ENCODE data around the gene RPS15A. TPM values are rescaled to one million over a fixed set of nuclear protein-coding genes. Genes with fewer than 3 reads are reported as not detected.

RPS15A gene
- polyA plus RNA-seq, 1 experiment: 2,792 TPM

- CTCF ChIA-PET: interaction anchor here (1.2 to 3.4 kb wide), 3 partner anchors 10 to 29 kb away, joined by 4 to 44 read pairs (median 5); partner anchors contain the start of gene RPS15A
- DNase-seq (ENCODE audit: low read depth): no peak
- H3K27me3 ChIP-seq (ENCODE audit: control insufficient read depth, insufficient read depth, low read length): no peaks in the 10 kb centered on the region
- peak overlapping the region; percentile 93 for H3K4me3 ChIP-seq (ENCODE audit: low read depth, low read length)
- H3K36me3 ChIP-seq (ENCODE audit: control insufficient read depth, insufficient read depth, low read length): no peaks in the 10 kb centered on the region
- POLR2A ChIA-PET: interaction anchor here (1.8 to 3.3 kb wide), 2 partner anchors 10 to 12 kb away, joined by 15 to 31 read pairs; partner anchors contain the start of gene RPS15A
- no peak for TF ChIP-seq CTCF (IDR thresholded peaks at IDR 0.05; ENCODE audit: insufficient read depth, low read depth, low read length)
Measured at GRCh38 chr16:18800293-18800692, 10.2 kb upstream of the RPS15A start.

GRCh38 chr16:18799500-18799899 is 9.4 kb upstream of the RPS15A start:
- Histone ChIP-seq H3K36me3 (ENCODE audit: control insufficient read depth, insufficient read depth, low read length) (peaks cover 2% of the 10 kb centered on the region; the same call in 1 of the 2 replicates), H3K27me3 (ENCODE audit: control insufficient read depth, insufficient read depth, low read length) (no peaks in the 10 kb centered on the region), H3K4me3 (ENCODE audit: low read depth, low read length) (peak overlapping the region; percentile 93)
- TF ChIP-seq CTCF (IDR thresholded peaks at IDR 0.05; ENCODE audit: insufficient read depth, low read depth, low read length): no peak
- DNase-seq (ENCODE audit: low read depth): no peak
- CTCF ChIA-PET: interaction anchor here (1.2 to 1.4 kb wide), 2 partner anchors 9 to 30 kb away, joined by 3 to 4 read pairs; partner anchors contain the start of gene RPS15A
- POLR2A ChIA-PET: interaction anchor here (3.3 kb wide), 1 partner anchor 10 kb away, joined by 31 read pairs; the partner anchor contains the start of gene RPS15A

- ChIA-PET POLR2A (no interaction called here), CTCF (interaction anchor here (0.7 kb wide), 1 partner anchor 13 kb away, joined by 3 read pairs; no protein-coding TSS in a partner anchor)
- no peak for TF ChIP-seq CTCF (IDR thresholded peaks at IDR 0.05; ENCODE audit: insufficient read depth, low read depth, low read length)
- no peak for DNase-seq (ENCODE audit: low read depth)
- H3K4me3 ChIP-seq (ENCODE audit: low read depth, low read length): no peak overlapping the region
- H3K36me3 ChIP-seq (ENCODE audit: control insufficient read depth, insufficient read depth, low read length): peaks cover 4% of the 10 kb centered on the region
- no peaks in the 10 kb centered on the region for H3K27me3 ChIP-seq (ENCODE audit: control insufficient read depth, insufficient read depth, low read length)
Measured at GRCh38 chr16:18797746-18798145, 7.6 kb upstream of the RPS15A start.

- POLR2A ChIA-PET: no interaction called here
- CTCF ChIA-PET: no interaction called here
- no peak for TF ChIP-seq CTCF (IDR thresholded peaks at IDR 0.05; ENCODE audit: insufficient read depth, low read depth, low read length)
Measured at GRCh38 chr16:18796377-18796776, 6.2 kb upstream of the RPS15A start.

GRCh38 chr16:18792836-18793433 is 2.8 kb upstream of the RPS15A start:
- TF ChIP-seq CTCF (IDR thresholded peaks at IDR 0.05; ENCODE audit: insufficient read depth, low read depth, low read length): no peak
- ChIA-PET CTCF (interaction anchor here (2.2 to 6.8 kb wide), 2 partner anchors 9 to 11 kb away, joined by 5 to 44 read pairs; partner anchors contain the start of gene ARL6IP1), POLR2A (no interaction called here)
- no peak for DNase-seq (ENCODE audit: low read depth)
- Histone ChIP-seq H3K4me3 (ENCODE audit: low read depth, low read length) (no peak overlapping the region), H3K27me3 (ENCODE audit: control insufficient read depth, insufficient read depth, low read length) (no peaks in the 10 kb centered on the region), H3K36me3 (ENCODE audit: control insufficient read depth, insufficient read depth, low read length) (peaks cover 7% of the 10 kb centered on the region)

More at GRCh38 chr16:18796377-18796776, 6.2 kb upstream of the RPS15A start:
- DNase-seq (ENCODE audit: low read depth): no peak
- Histone ChIP-seq H3K4me3 (ENCODE audit: low read depth, low read length) (no peak overlapping the region), H3K27me3 (ENCODE audit: control insufficient read depth, insufficient read depth, low read length) (no peaks in the 10 kb centered on the region), H3K36me3 (ENCODE audit: control insufficient read depth, insufficient read depth, low read length) (peaks cover 4% of the 10 kb centered on the region)
